Liver (tissue), 9 donors: ENCODE measurements around the gene NEK7. TPM values are rescaled to one million over a fixed set of nuclear protein-coding genes. Genes with fewer than 3 reads are reported as not detected.
A peak's percentile ranks its signal among the peaks of the same experiment; 100 is the strongest.

Experiments used
- DNase-seq: peaks from one replicate; pipeline ENCODE4 v3.0.0-alpha.2; 2017; ENCODE audit warnings: low spot score
- H3K27ac ChIP-seq, 2 donors: one replicate each; pipeline ENCODE4 v1.7.0; 2013; ENCODE audit warnings: inconsistent platforms in 2 of 2, low read length in 2 of 2, control low read depth in 1 of 2, low read depth in 1 of 2, mild to moderate bottlenecking in 1 of 2
- H3K27me3 ChIP-seq, 4 donors: one replicate each; pipeline versions ENCODE4 v1.6.1 to v1.7.0; 2013; ENCODE audit warnings: low read length in 3 of 4, inconsistent platforms in 1 of 4, mild to moderate bottlenecking in 1 of 4, moderate library complexity in 1 of 4; ENCODE audit not compliant: control insufficient read depth in 4 of 4, insufficient read depth in 4 of 4
- H3K36me3 ChIP-seq, 4 donors: one replicate each; pipeline versions ENCODE4 v1.6.1 to v1.7.0; 2013; ENCODE audit warnings: low read length in 3 of 4, mild to moderate bottlenecking in 3 of 4, low read depth in 1 of 4, moderate library complexity in 1 of 4; ENCODE audit not compliant: control insufficient read depth in 4 of 4, insufficient read depth in 3 of 4
- H3K4me1 ChIP-seq, 4 donors: one replicate each; pipeline versions ENCODE4 v1.6.1 to v1.7.0; 2013; ENCODE audit warnings: low read length in 3 of 4, mild to moderate bottlenecking in 3 of 4, moderate library complexity in 1 of 4; ENCODE audit not compliant: control insufficient read depth in 4 of 4, insufficient read depth in 4 of 4
- H3K4me3 ChIP-seq, 3 donors: one replicate each; pipeline versions ENCODE4 v1.6.1 to v1.7.0; 2013; ENCODE audit warnings: low read length in 3 of 3, control low read depth in 1 of 3, low read depth in 1 of 3, mild to moderate bottlenecking in 1 of 3
- H3K9ac ChIP-seq, 2 donors: one replicate each; pipeline ENCODE4 v1.7.0; 2013; ENCODE audit warnings: low read length in 2 of 2, mild to moderate bottlenecking in 2 of 2, moderate library complexity in 2 of 2, control low read depth in 1 of 2, low read depth in 1 of 2
- H3K9me3 ChIP-seq, 4 donors: one replicate each; pipeline versions ENCODE4 v1.6.1 to v1.7.0; 2013; ENCODE audit warnings: low read length in 3 of 4; ENCODE audit not compliant: control insufficient read depth in 4 of 4
- ATF3 ChIP-seq: IDR thresholded peaks from 2 replicates; pipeline ENCODE4 v1.6.1; 2016; ENCODE audit warnings: antibody characterized with exemption
- CTCF ChIP-seq: fragments of 150-350 bp; IDR thresholded peaks from 2 replicates; pipeline ENCODE4 v1.5.1; 2017; ENCODE audit warnings: improper control_type of control experiment, low read depth, low read length; ENCODE audit not compliant: missing input control
- GABPA ChIP-seq, 2 donors: IDR thresholded peaks in 1 of 2; conservative IDR thresholded peaks in 1 of 2; 2 replicates each; pipeline ENCODE4 v1.6.1; 2016; ENCODE audit warnings: antibody characterized with exemption in 2 of 2, mild to moderate bottlenecking in 1 of 2, moderate library complexity in 1 of 2
- HNF4A ChIP-seq, 2 donors: conservative IDR thresholded peaks; 2 replicates each; pipeline ENCODE4 v1.6.1; 2016; ENCODE audit warnings: antibody characterized with exemption in 2 of 2, mild to moderate bottlenecking in 2 of 2
- HNF4G ChIP-seq: IDR thresholded peaks from 2 replicates; pipeline ENCODE4 v1.6.1; 2016; ENCODE audit warnings: antibody characterized with exemption
- JUND ChIP-seq, 2 donors: IDR thresholded peaks; 2 replicates each; pipeline ENCODE4 v1.6.1; 2016; ENCODE audit warnings: antibody characterized with exemption in 2 of 2
- MAX ChIP-seq: IDR thresholded peaks from 2 replicates; pipeline ENCODE4 v1.6.1; 2016; ENCODE audit warnings: antibody characterized with exemption
- NR2F2 ChIP-seq: IDR thresholded peaks from 2 replicates; pipeline ENCODE4 v1.6.1; 2016; ENCODE audit warnings: antibody characterized with exemption
- RAD21 ChIP-seq, 2 donors: IDR thresholded peaks; 2 replicates each; pipeline ENCODE4 v1.6.1; 2016; ENCODE audit warnings: antibody characterized with exemption in 2 of 2, mild to moderate bottlenecking in 2 of 2
- REST ChIP-seq: IDR thresholded peaks from 2 replicates; pipeline ENCODE4 v1.6.1; 2016; ENCODE audit warnings: antibody characterized with exemption, mild to moderate bottlenecking
- RXRA ChIP-seq, 2 donors: IDR thresholded peaks; 2 replicates each; pipeline ENCODE4 v1.6.1; 2017 to 2018; ENCODE audit warnings: antibody characterized with exemption in 2 of 2, mild to moderate bottlenecking in 1 of 2
- YY1 ChIP-seq: IDR thresholded peaks from 2 replicates; pipeline ENCODE4 v1.6.1; 2016; ENCODE audit warnings: antibody characterized with exemption, mild to moderate bottlenecking
- ZBTB33 ChIP-seq: IDR thresholded peaks from 2 replicates; pipeline ENCODE4 v1.6.1; 2016; ENCODE audit warnings: antibody characterized with exemption
- WGBS: extraction: QIAGEN DNeasy Blood & Tissue Kit; methylation state at CpG from one replicate; pipeline ENCODE4 v1.1.7; 2013; 5-methylcytosine and 5-hydroxymethylcytosine counted together
- polyA plus RNA-seq, 2 donors: library from polyadenylated mRNA; stranded (reverse) in 1 of 2; unstranded in 1 of 2; fragments of 200-250 nt in 1 of 2; fragments of >200 nt in 1 of 2; fragmentation: Nextera tagmentation in 1 of 2; extraction: Ambion mirVana in 1 of 2; gene quantifications; one replicate each; pipeline versions ENCODE4 v1.2.1 to v1.2.3, GENCODE V29; 2013 to 2015
- total RNA-seq, 2 donors: library from RNA; depleted of rRNA; stranded (reverse); fragments of >200 nt; gene quantifications; one replicate each; pipeline ENCODE4 v1.2.3, GENCODE V29; 2014
- donor health status: healthy.
- donor health status: healthy.
- donor health status: healthy.
- donor health status: healthy.
- donor health status: healthy.

Gene NEK7
- total and polyA plus RNA-seq, 4 donors, result 9.2 to 34.4 (median 20.2) TPM

GRCh38 chr1:198118134-198118533, 38.7 kb upstream of the NEK7 start:
- no peaks in the 10 kb centered on the region for H3K4me1 ChIP-seq
- H3K4me3 ChIP-seq, result no peak overlapping the region
- no peaks in the 10 kb centered on the region for H3K36me3 ChIP-seq
- peak in 1 of 2 donors; percentile 14 for TF ChIP-seq JUND (IDR thresholded peaks at IDR 0.05)
- no peak for TF ChIP-seq MAX
- H3K27me3 ChIP-seq, result no peaks in the 10 kb centered on the region
- no peak overlapping the region for H3K9ac ChIP-seq
- no peak overlapping the region for H3K27ac ChIP-seq
- no peak for DNase-seq
- 70% methylated on average over 2 of the region's 2 CpGs for WGBS
- no peaks in the 10 kb centered on the region for H3K9me3 ChIP-seq

- H3K36me3 ChIP-seq, result no peaks in the 10 kb centered on the region
- H3K9ac ChIP-seq, result no peak overlapping the region
- no peaks in the 10 kb centered on the region for H3K9me3 ChIP-seq
- no peak for DNase-seq
- H3K4me3 ChIP-seq, result no peak overlapping the region
- no peaks in the 10 kb centered on the region for H3K27me3 ChIP-seq
- no peak overlapping the region for H3K27ac ChIP-seq
- WGBS, result 71% methylated on average over 2 of the region's 2 CpGs
- no peak for TF ChIP-seq MAX
- TF ChIP-seq HNF4A (conservative IDR thresholded peaks at IDR 0.05), result no peak
- TF ChIP-seq NR2F2, result no peak
- no peak for TF ChIP-seq REST
- TF ChIP-seq GABPA (IDR thresholded peaks at IDR 0.05 in 1 of 2, conservative IDR thresholded peaks at IDR 0.05 in 1 of 2), result no peak
- TF ChIP-seq YY1, result no peak
- H3K4me1 ChIP-seq, result no peaks in the 10 kb centered on the region
Measured at GRCh38 chr1:198119906-198120305, 36.9 kb upstream of the NEK7 start.

- no peaks in the 10 kb centered on the region for H3K9me3 ChIP-seq
- no peaks in the 10 kb centered on the region for H3K36me3 ChIP-seq
- H3K4me1 ChIP-seq, result peaks cover 0 to 6% (median 4%) of the 10 kb centered on the region in 4 donors
- H3K27ac ChIP-seq, result no peak overlapping the region
- no peak for DNase-seq
- 94% methylated on average over 3 of the region's 3 CpGs for WGBS
- H3K9ac ChIP-seq, result no peak overlapping the region
- H3K27me3 ChIP-seq, result no peaks in the 10 kb centered on the region
- H3K4me3 ChIP-seq, result no peak overlapping the region
- TF ChIP-seq REST (no peak), MAX (no peak), RXRA (IDR thresholded peaks at IDR 0.05) (no peak), CTCF (no peak), ZBTB33 (no peak), HNF4G (no peak), HNF4A (conservative IDR thresholded peaks at IDR 0.05) (no peak), ATF3 (no peak), RAD21 (IDR thresholded peaks at IDR 0.05) (no peak), NR2F2 (no peak)
Measured at GRCh38 chr1:198121056-198121826, 35.6 kb upstream of the NEK7 start.
